Cardiac muscle cell (in vitro differentiated cells and primary cell): Measurements from ENCODE around the gene ZNF407. TPM values are rescaled to one million over a fixed set of nuclear protein-coding genes. Genes with fewer than 3 reads are reported as not detected.

Experiments
- DNase-seq, 2 donors: peaks; one replicate each; pipeline versions ENCODE4 v3.0.0 to v3.0.0-alpha.2; 2010 to 2017; ENCODE audit warnings: low read depth in 1 of 2, low spot score in 1 of 2
- H3K27ac ChIP-seq: fragments of 200-600 bp; sonication (generic); 2 replicates; pipeline ENCODE4 v1.5.1; 2016
- H3K27me3 ChIP-seq: fragments of 200-600 bp; sonication (generic); 2 replicates; pipeline ENCODE4 v1.6.0; 2016; ENCODE audit warnings: control low read depth
- H3K36me3 ChIP-seq: fragments of 200-600 bp; sonication (generic); 2 replicates; pipeline ENCODE4 v1.5.1; 2016; ENCODE audit warnings: control low read depth
- H3K4me1 ChIP-seq: fragments of 200-600 bp; sonication (generic); 2 replicates; pipeline ENCODE4 v1.8.1; 2017; ENCODE audit warnings: low read depth, mild to moderate bottlenecking, mixed run types
- H3K4me3 ChIP-seq: fragments of 200-600 bp; sonication (generic); 2 replicates; pipeline ENCODE4 v1.5.1; 2016; ENCODE audit warnings: mild to moderate bottlenecking
- H3K9me3 ChIP-seq: fragments of 200-600 bp; sonication (generic); 2 replicates; pipeline ENCODE4 v1.5.1; 2017; ENCODE audit warnings: low read depth, mild to moderate bottlenecking, control low read depth
- polyA plus RNA-seq: library from polyadenylated mRNA; unstranded; fragments of >200 nt; fragmentation: Nextera tagmentation; extraction: Ambion mirVana; gene quantifications from 2 replicates; pipeline ENCODE4 v1.2.1, GENCODE V29; 2016
- total RNA-seq: library from RNA; depleted of rRNA; stranded (reverse); fragments of >200 nt; gene quantifications from 2 replicates; pipeline ENCODE4 v1.2.3, GENCODE V29; 2016
- TF ChIP-seq, protein P1 (sequence below): IDR thresholded peaks from 2 replicates; pipeline ENCODE4 v1.5.1; 2012; ENCODE audit warnings: low read depth, mild to moderate bottlenecking, low read length

Gene ZNF407
- total and polyA plus RNA-seq, 2 experiments from 2014 or later: 4.6 to 8.0 TPM

GRCh38 chr18:75053028-75053629, 455.5 kb downstream of the ZNF407 start:
- H3K27me3 ChIP-seq: no peaks in the 10 kb centered on the region
- H3K9me3 ChIP-seq: no peaks in the 10 kb centered on the region
- no peaks in the 10 kb centered on the region for H3K36me3 ChIP-seq
- no peak overlapping the region for H3K4me3 ChIP-seq
- H3K4me1 ChIP-seq: peaks cover 62% of the 10 kb centered on the region
- peak overlapping the region; percentile 92 for H3K27ac ChIP-seq
- TF ChIP-seq, protein P1, sequence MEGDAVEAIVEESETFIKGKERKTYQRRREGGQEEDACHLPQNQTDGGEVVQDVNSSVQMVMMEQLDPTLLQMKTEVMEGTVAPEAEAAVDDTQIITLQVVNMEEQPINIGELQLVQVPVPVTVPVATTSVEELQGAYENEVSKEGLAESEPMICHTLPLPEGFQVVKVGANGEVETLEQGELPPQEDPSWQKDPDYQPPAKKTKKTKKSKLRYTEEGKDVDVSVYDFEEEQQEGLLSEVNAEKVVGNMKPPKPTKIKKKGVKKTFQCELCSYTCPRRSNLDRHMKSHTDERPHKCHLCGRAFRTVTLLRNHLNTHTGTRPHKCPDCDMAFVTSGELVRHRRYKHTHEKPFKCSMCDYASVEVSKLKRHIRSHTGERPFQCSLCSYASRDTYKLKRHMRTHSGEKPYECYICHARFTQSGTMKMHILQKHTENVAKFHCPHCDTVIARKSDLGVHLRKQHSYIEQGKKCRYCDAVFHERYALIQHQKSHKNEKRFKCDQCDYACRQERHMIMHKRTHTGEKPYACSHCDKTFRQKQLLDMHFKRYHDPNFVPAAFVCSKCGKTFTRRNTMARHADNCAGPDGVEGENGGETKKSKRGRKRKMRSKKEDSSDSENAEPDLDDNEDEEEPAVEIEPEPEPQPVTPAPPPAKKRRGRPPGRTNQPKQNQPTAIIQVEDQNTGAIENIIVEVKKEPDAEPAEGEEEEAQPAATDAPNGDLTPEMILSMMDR: no peak
- DNase-seq: no peak

GRCh38 chr18:75054046-75054445, 456.4 kb downstream of the ZNF407 start:
- no peak for DNase-seq
- H3K27ac ChIP-seq: peak overlapping the region; percentile 92
- no peak overlapping the region for H3K4me3 ChIP-seq
- H3K36me3 ChIP-seq: no peaks in the 10 kb centered on the region
- no peaks in the 10 kb centered on the region for H3K27me3 ChIP-seq
- H3K9me3 ChIP-seq: no peaks in the 10 kb centered on the region
- TF ChIP-seq, protein P1: no peak
- H3K4me1 ChIP-seq: peaks cover 57% of the 10 kb centered on the region

DNA sequence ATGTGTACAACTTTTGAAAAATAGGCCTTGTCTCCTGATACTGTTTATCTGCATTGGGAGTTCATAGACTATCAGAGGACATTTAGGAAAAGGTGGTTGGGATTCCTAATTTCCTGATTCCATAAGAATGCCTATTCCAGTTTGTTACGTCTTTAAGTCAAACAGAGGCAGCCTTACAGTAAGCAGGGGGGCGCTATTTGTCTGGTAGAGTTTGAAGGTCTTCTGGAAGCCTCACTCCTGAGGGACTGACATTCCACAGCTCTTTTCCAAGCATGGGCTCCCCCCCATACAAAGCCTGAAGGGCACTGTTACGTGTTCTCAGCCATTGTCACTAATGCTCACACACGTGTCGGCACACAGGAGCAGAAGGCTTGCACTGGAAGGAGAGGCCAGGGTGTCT, 456.9 kb downstream of the ZNF407 start:
- Histone ChIP-seq H3K36me3 (no peaks in the 10 kb centered on the region), H3K27ac (no peak overlapping the region), H3K4me3 (no peak overlapping the region), H3K4me1 (peaks cover 57% of the 10 kb centered on the region), H3K27me3 (no peaks in the 10 kb centered on the region), H3K9me3 (no peaks in the 10 kb centered on the region)
- DNase-seq: no peak
- TF ChIP-seq, protein P1: no peak

DNA sequence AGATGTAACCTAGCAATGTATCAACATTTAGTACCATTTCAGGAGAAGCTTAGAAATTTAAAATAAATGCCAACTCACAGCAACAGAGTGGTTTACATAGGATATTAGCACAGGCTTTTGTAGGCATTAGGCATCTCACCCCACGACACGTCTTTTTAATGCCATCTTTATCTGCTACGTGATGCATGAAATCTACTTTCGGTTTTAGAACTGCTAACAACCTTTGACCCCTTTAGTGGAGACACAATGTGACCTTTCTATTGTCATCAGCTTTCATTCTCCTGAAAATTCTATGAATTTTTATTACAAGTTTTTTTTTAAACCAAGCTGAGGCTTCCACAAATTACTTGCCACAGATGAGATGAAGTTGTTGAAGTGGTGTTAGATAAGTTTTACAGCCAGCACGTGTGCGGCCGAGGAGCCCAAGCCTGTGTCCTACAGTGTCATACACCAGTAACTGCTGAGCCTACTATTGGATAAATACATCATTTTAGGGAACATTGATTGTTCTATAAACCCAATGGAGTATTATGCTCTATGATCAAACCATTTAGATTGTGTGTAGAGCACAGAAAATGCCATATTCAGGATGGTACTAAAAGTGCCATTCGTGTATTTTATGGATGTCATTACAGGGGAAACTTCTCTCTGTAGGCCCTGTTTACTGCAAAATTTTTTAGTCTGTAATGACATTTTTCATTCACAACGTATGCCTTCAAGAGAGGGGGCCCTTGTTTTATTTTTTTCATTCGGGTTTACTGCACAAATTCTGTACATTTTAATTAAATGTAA, 459.7 kb downstream of the ZNF407 start:
- Histone ChIP-seq H3K36me3 (no peaks in the 10 kb centered on the region), H3K27me3 (no peaks in the 10 kb centered on the region), H3K27ac (no peak overlapping the region), H3K4me3 (no peak overlapping the region), H3K4me1 (peaks cover 44% of the 10 kb centered on the region), H3K9me3 (no peaks in the 10 kb centered on the region)
- DNase-seq: no peak
- TF ChIP-seq, protein P1: no peak

- no peak overlapping the region for H3K27ac ChIP-seq
- no peaks in the 10 kb centered on the region for H3K9me3 ChIP-seq
- H3K27me3 ChIP-seq: no peaks in the 10 kb centered on the region
- H3K36me3 ChIP-seq: no peaks in the 10 kb centered on the region
- no peak for DNase-seq
- no peak overlapping the region for H3K4me3 ChIP-seq
- H3K4me1 ChIP-seq: peaks cover 31% of the 10 kb centered on the region
- TF ChIP-seq, protein P1: no peak
Measured at GRCh38 chr18:75060185-75060584, 462.5 kb downstream of the ZNF407 start.
